PC-3 (cell line): ENCODE data around the gene SPATA1. TPM values are rescaled to one million over a fixed set of nuclear protein-coding genes. Genes with fewer than 3 reads are reported as not detected.
A peak's percentile ranks its signal among the peaks of the same experiment; 100 is the strongest.

Source experiments
- ATAC-seq: fragments of 200-7000 bp; cut with Tn5 transposase; 2 replicates; pipeline ENCODE4 v1.9.1; 2020; ENCODE audit warnings: mild to moderate bottlenecking, moderate library complexity
- BruUV-seq: library from RNA; stranded (reverse); fragments of 400-500 nt; replicated peaks from 2 replicates; lab custom pipeline; 2021; lab: Mats Ljungman, UMichigan
- CTCF ChIA-PET: fragments of 300-600 bp; sonication (Branson Sonifier 250); formaldehyde crosslinking; loops from one replicate; lab custom pipeline; 2022; ENCODE audit warnings: antibody characterized with exemption; lab: Charles Lee
- POLR2A ChIA-PET: fragments of 300-600 bp; sonication (Branson Sonifier 250); formaldehyde crosslinking; loops from one replicate; lab custom pipeline; 2022; ENCODE audit warnings: antibody characterized with exemption; ENCODE audit not compliant: unreplicated experiment; lab: Charles Lee
- DNase-seq: peaks from one replicate; pipeline ENCODE4 v3.0.0-alpha.2; 2015
- H2AFZ ChIP-seq: fragments of 300-600 bp; sonication (generic); 2 replicates; pipeline ENCODE4 v1.6.0; 2016; ENCODE audit warnings: antibody characterized with exemption, low read length
- H3F3A ChIP-seq: fragments of 300-600 bp; sonication (generic); one replicate; pipeline ENCODE4 v1.6.0; 2017; ENCODE audit warnings: antibody characterized with exemption, low read length, control low read depth, mild to moderate bottlenecking; ENCODE audit not compliant: unreplicated experiment
- H3K27ac ChIP-seq: fragments of 300-600 bp; sonication (generic); 2 replicates; pipeline ENCODE4 v1.5.1; 2016; ENCODE audit warnings: mild to moderate bottlenecking, low read length
- H3K27me3 ChIP-seq: fragments of 300-600 bp; sonication (generic); 2 replicates; pipeline ENCODE4 v1.6.1; 2016; ENCODE audit warnings: low read length, mixed read lengths
- H3K36me3 ChIP-seq: fragments of 300-600 bp; sonication (generic); 2 replicates; pipeline ENCODE4 v1.6.1; 2016; ENCODE audit warnings: low read depth, mixed run types, low read length, mixed read lengths
- H3K4me1 ChIP-seq: fragments of 300-600 bp; sonication (generic); 2 replicates; pipeline ENCODE4 v1.5.1; 2016; ENCODE audit warnings: low read length; ENCODE audit not compliant: insufficient read depth
- H3K4me2 ChIP-seq: fragments of 300-600 bp; sonication (generic); 2 replicates; pipeline ENCODE4 v1.6.0; 2016; ENCODE audit warnings: low read length
- H3K4me3 ChIP-seq: fragments of 300-600 bp; sonication (generic); 2 replicates; pipeline ENCODE4 v1.5.1; 2016; ENCODE audit warnings: mild to moderate bottlenecking, low read length, mixed read lengths
- H3K79me2 ChIP-seq: fragments of 300-600 bp; sonication (generic); 2 replicates; pipeline ENCODE4 v1.6.1; 2017; ENCODE audit warnings: low read length, mixed read lengths
- H3K9ac ChIP-seq: fragments of 300-600 bp; sonication (generic); 2 replicates; pipeline ENCODE4 v1.6.0; 2016; ENCODE audit warnings: mild to moderate bottlenecking, low read length
- H3K9me2 ChIP-seq: fragments of 300-600 bp; sonication (generic); replicated peaks from 2 replicates; pipeline ENCODE4 v1.6.1; 2016; ENCODE audit warnings: mixed run types, low read length, mixed read lengths
- H3K9me3 ChIP-seq: fragments of 300-600 bp; sonication (generic); 2 replicates; pipeline ENCODE4 v1.6.1; 2016; ENCODE audit warnings: low read length, mixed read lengths
- H4K20me1 ChIP-seq: fragments of 300-600 bp; sonication (generic); 2 replicates; pipeline ENCODE4 v1.6.1; 2016; ENCODE audit warnings: low read length, mixed read lengths
- CTCF ChIP-seq: fragments of 300-600 bp; sonication (generic); conservative IDR thresholded peaks from 2 replicates; pipeline ENCODE4 v1.5.1; 2017; ENCODE audit warnings: antibody characterized with exemption, low read depth, mild to moderate bottlenecking, low read length
- EZH2 ChIP-seq: fragments of 300-600 bp; sonication (generic); IDR thresholded peaks from one replicate; pipeline ENCODE4 v1.6.1; 2017; ENCODE audit warnings: antibody characterized with exemption, mild to moderate bottlenecking, low read length; ENCODE audit not compliant: unreplicated experiment
- EZH2phosphoT487 ChIP-seq: fragments of 300-600 bp; sonication (generic); IDR thresholded peaks from 2 replicates; pipeline ENCODE4 v1.6.1; 2018; ENCODE audit warnings: mild to moderate bottlenecking, antibody characterized with exemption, low read length, borderline replicate concordance
- intact Hi-C: fragments of 100-400 bp; cut with micrococcal nuclease; formaldehyde crosslinking; loops from 2 replicates; pipeline ENCODE4 v1.9.0; 2023
- total RNA-seq: library from RNA; depleted of rRNA; stranded (reverse); fragments of >200 nt; gene quantifications from 2 replicates; pipeline ENCODE4 v1.2.3, GENCODE V29; 2014

Gene SPATA1
- total RNA-seq, 1 experiment from 2014 or later: 2.9 TPM

DNA sequence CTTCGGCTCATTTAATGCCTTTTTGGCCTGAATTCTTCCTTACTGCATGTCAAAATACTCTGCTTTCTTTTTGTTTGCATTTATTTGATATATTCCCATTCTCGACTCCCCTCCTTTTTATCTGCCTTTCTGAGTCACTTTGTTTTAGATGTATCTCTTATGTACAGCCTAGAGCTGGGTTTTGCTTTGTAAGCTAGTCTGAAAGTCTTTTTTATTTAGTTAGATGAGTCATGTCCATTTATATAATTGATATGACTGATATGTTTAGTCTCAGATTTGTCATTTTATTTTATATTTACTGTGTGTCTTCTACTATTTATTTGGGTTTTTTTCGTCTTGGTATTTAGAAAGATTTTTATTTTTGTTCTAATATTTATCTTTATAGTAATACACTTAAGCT, 33.8 kb downstream of the SPATA1 start:
- Histone ChIP-seq H3K4me3 (no peak overlapping the region), H3K27me3 (no peaks in the 10 kb centered on the region), H3K9me2 (no peaks in the 10 kb centered on the region), H3K9me3 (no peaks in the 10 kb centered on the region), H2AFZ (no peak overlapping the region), H3F3A (no peaks in the 10 kb centered on the region), H3K4me1 (peaks cover 16% of the 10 kb centered on the region), H3K9ac (no peak overlapping the region), H3K79me2 (no peaks in the 10 kb centered on the region), H3K27ac (peak overlapping the region; percentile 37), H4K20me1 (no peaks in the 10 kb centered on the region), H3K36me3 (no peaks in the 10 kb centered on the region), H3K4me2 (peak overlapping the region; percentile 78)
- intact Hi-C loops: loop anchor here (2.0 to 10.0 kb wide), 4 partner anchors 65 to 399 kb away; no protein-coding TSS in a partner anchor
- POLR2A ChIA-PET: no interaction called here
- ATAC-seq: peak; percentile 92
- CTCF ChIA-PET: interaction anchor here (0.9 kb wide), 1 partner anchor 97 kb away, joined by 4 read pairs; no protein-coding TSS in a partner anchor
- BruUV-seq: no TSS peak
- TF ChIP-seq EZH2phosphoT487: no peak
- TF ChIP-seq EZH2: no peak
- TF ChIP-seq CTCF: no peak
- peak; percentile 76 for DNase-seq

- H3K27ac ChIP-seq: peak overlapping the region; percentile 17; the same call in 1 of the 2 replicates
- no peaks in the 10 kb centered on the region for H3K27me3 ChIP-seq
- no peaks in the 10 kb centered on the region for H3K9me2 ChIP-seq
- peak overlapping the region; percentile 19 for H3K4me3 ChIP-seq
- H4K20me1 ChIP-seq: no peaks in the 10 kb centered on the region
- ChIA-PET POLR2A (no interaction called here), CTCF (interaction anchor here (0.9 kb wide), 1 partner anchor 98 kb away, joined by 4 read pairs; no protein-coding TSS in a partner anchor)
- peaks cover 16% of the 10 kb centered on the region for H3K4me1 ChIP-seq
- H2AFZ ChIP-seq: no peak overlapping the region
- peak overlapping the region; percentile 78 for H3K4me2 ChIP-seq
- ATAC-seq (0 out of 2 replicates have a peak, but pooled peaks have one; percentile 20), DNase-seq (peak; percentile 6)
- no peaks in the 10 kb centered on the region for H3K9me3 ChIP-seq
- H3K36me3 ChIP-seq: no peaks in the 10 kb centered on the region
- 0 out of 2 replicates have a peak overlapping the region, but pooled peaks have one; percentile 2 for H3K9ac ChIP-seq
- H3F3A ChIP-seq: no peaks in the 10 kb centered on the region
- H3K79me2 ChIP-seq: no peaks in the 10 kb centered on the region
- intact Hi-C loops: loop anchor here (1.0 to 10.0 kb wide), 7 partner anchors 34 to 400 kb away; partner anchors contain the start of genes GNG5 and SPATA1
- TF ChIP-seq EZH2 (no peak), EZH2phosphoT487 (no peak), CTCF (no peak)
- no TSS peak for BruUV-seq
Measured at GRCh38 chr1:84540759-84541158, 34.6 kb downstream of the SPATA1 start.

GRCh38 chr1:84541679-84542078, 35.5 kb downstream of the SPATA1 start:
- H4K20me1 ChIP-seq: no peaks in the 10 kb centered on the region
- no peak overlapping the region for H3K4me3 ChIP-seq
- H3K27ac ChIP-seq: no peak overlapping the region
- BruUV-seq: no TSS peak
- H3K9ac ChIP-seq: no peak overlapping the region
- no peaks in the 10 kb centered on the region for H3K9me2 ChIP-seq
- DNase-seq (peak; percentile 14), ATAC-seq (no peak)
- no peak for TF ChIP-seq EZH2
- peak; percentile 65 for TF ChIP-seq CTCF
- TF ChIP-seq EZH2phosphoT487: no peak
- H3F3A ChIP-seq: no peaks in the 10 kb centered on the region
- no peak overlapping the region for H3K4me2 ChIP-seq
- H3K79me2 ChIP-seq: no peaks in the 10 kb centered on the region
- H3K9me3 ChIP-seq: no peaks in the 10 kb centered on the region
- H3K4me1 ChIP-seq: peaks cover 16% of the 10 kb centered on the region
- H3K36me3 ChIP-seq: no peaks in the 10 kb centered on the region
- CTCF ChIA-PET: interaction anchor here (0.6 to 0.7 kb wide), 2 partner anchors 36 to 567 kb away, joined by 4 to 5 read pairs; partner anchors contain the start of genes GNG5 and SPATA1
- H2AFZ ChIP-seq: no peak overlapping the region
- H3K27me3 ChIP-seq: no peaks in the 10 kb centered on the region
- intact Hi-C loops: loop anchor here (1.0 to 10.0 kb wide), 7 partner anchors 35 to 401 kb away; partner anchors contain the start of genes GNG5 and SPATA1
- POLR2A ChIA-PET: no interaction called here
